ENCODE results near the gene AP1G1. TPM values are rescaled to one million over a fixed set of nuclear protein-coding genes. Genes with fewer than 3 reads are reported as not detected.

Gene AP1G1
- polyA plus RNA-seq, 2 of the 4 experiments (the other 2 are of a cell fraction), result 38.1 to 85.6 TPM

DNA sequence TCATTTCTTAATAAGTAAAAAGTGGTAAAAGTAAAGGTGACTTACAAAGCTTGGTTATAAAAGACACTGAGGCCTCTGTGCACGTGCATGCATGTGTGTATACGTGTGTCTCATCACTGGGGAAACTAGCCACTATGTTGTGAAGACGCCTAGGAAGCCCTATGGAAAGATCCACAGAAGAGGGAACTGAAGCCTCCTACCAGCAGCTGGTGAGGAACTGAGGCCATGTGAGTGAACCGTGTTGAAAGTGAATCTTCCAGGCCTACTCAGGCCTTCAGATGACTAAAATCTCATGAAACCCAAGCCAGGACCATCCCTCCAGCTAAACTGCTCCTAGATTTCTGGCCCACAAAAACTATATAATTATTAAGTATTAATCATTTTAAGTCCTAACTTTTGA is 107.8 kb downstream of the AP1G1 start:
- no peaks in the 10 kb centered on the region for H3K9me3 ChIP-seq
- TF ChIP-seq CHD4 (IDR thresholded peaks at IDR 0.05; ENCODE audit: borderline replicate concordance) (no peak), EP300 (IDR thresholded peaks at IDR 0.05) (no peak), EHMT2 (IDR thresholded peaks at IDR 0.05; ENCODE audit: low read depth) (no peak), POLR2AphosphoS2 (conservative IDR thresholded peaks at IDR 0.05; ENCODE audit: low read length) (no peak), RARB (CRISPR knock-in tag; IDR thresholded peaks at IDR 0.05) (no peak)
- POLR2A ChIA-PET, result no interaction called here
- no peak for ATAC-seq
- no peak for DNase-seq (ENCODE audit: low read depth in 1 of 2, low spot score in 1 of 2)
- WGBS (ENCODE audit: missing lambda C conversion rate), result 89% methylated on average over 4 of the region's 4 CpGs
- no peak overlapping the region for H3K4me3 ChIP-seq
- CTCF ChIA-PET, result no interaction called here
- no peak for FAIRE-seq
- H3K27ac ChIP-seq, result no peak overlapping the region
- no peak overlapping the region for H3K4me2 ChIP-seq
- no peaks in the 10 kb centered on the region for H3K4me1 ChIP-seq

DNA sequence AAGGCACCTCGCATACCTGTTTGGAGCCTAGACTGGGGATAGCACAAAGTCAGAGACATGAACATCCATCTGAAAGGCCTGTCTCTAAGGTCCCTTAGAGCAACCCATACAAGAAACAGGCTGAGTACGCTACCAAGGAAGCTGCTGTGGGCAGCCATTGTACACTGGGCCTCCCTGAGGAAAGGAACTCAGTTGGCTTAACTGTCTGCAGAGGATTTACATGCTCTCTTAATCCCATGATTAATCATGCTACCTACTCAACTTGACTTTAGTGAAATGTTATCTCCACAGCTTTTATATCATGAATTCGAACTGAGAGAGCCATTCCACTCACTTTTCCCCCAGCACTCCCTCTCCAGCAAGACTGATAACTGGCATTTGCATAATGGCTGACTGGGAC is 110.1 kb downstream of the AP1G1 start:
- CTCF ChIA-PET, result interaction anchor here (0.8 to 1.2 kb wide), 2 partner anchors 18 to 84 kb away, joined by 3 read pairs; no protein-coding TSS in a partner anchor

DNA sequence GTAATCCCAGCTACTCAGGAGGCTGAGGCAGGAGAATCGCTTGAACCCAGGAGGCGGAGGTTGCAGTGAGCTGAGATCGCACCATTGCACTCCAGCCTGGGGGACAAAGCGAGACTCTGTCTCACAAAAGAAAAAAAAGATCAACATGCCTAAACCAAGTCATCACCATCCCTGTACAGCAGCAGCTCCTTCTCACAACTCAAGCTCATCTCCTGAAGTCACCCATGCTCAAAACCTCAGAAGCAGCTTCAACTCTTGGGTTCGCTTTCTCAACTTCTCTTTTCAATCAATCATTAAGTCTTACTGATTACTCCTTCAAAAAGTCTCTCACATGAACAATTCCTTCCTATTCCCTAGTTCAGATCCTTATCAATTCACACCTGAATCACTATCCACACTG is 115.5 kb downstream of the AP1G1 start:
- no peak overlapping the region for H3K27ac ChIP-seq
- no peak overlapping the region for H3K4me3 ChIP-seq
- no peak overlapping the region for H3K4me2 ChIP-seq
- ATAC-seq (no peak), DNase-seq (ENCODE audit: low read depth in 1 of 2, low spot score in 1 of 2) (no peak), FAIRE-seq (no peak)
- 0 out of 3 replicates have a peak, but pooled peaks cover 1% of the 10 kb centered on the region for H3K4me1 ChIP-seq
- H3K9me3 ChIP-seq, result no peaks in the 10 kb centered on the region
- ChIA-PET POLR2A (no interaction called here), CTCF (no interaction called here)
- 96% methylated on average over 5 of the region's 5 CpGs for WGBS (ENCODE audit: missing lambda C conversion rate)
- no peak for TF ChIP-seq ZC3H11A (IDR thresholded peaks at IDR 0.05)
- TF ChIP-seq PHF8 (IDR thresholded peaks at IDR 0.05; ENCODE audit: borderline replicate concordance, low read depth), result no peak
- no peak for TF ChIP-seq POLR2A (IDR thresholded peaks at IDR 0.05; ENCODE audit: low read length)
- TF ChIP-seq HOXB5 (CRISPR knock-in tag; IDR thresholded peaks at IDR 0.05), result no peak
- TF ChIP-seq, protein P1, sequence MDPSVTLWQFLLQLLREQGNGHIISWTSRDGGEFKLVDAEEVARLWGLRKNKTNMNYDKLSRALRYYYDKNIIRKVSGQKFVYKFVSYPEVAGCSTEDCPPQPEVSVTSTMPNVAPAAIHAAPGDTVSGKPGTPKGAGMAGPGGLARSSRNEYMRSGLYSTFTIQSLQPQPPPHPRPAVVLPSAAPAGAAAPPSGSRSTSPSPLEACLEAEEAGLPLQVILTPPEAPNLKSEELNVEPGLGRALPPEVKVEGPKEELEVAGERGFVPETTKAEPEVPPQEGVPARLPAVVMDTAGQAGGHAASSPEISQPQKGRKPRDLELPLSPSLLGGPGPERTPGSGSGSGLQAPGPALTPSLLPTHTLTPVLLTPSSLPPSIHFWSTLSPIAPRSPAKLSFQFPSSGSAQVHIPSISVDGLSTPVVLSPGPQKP (IDR thresholded peaks at IDR 0.05; ENCODE audit: low read depth, low read length), result no peak
- TF ChIP-seq EP300 (IDR thresholded peaks at IDR 0.05), result no peak
- TF ChIP-seq, protein P2, sequence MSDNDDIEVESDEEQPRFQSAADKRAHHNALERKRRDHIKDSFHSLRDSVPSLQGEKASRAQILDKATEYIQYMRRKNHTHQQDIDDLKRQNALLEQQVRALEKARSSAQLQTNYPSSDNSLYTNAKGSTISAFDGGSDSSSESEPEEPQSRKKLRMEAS (IDR thresholded peaks at IDR 0.05), result no peak
- no peak for TF ChIP-seq CBX2 (IDR thresholded peaks at IDR 0.05; ENCODE audit: borderline replicate concordance, low read depth)
- TF ChIP-seq ZFP36 (IDR thresholded peaks at IDR 0.05; ENCODE audit: borderline replicate concordance, partially characterized antibody), result no peak
- no peak for TF ChIP-seq ESRRA (IDR thresholded peaks at IDR 0.05; ENCODE audit: borderline replicate concordance, low read length)
- TF ChIP-seq JUNB (IDR thresholded peaks at IDR 0.05), result no peak
- TF ChIP-seq GATA3 (IDR thresholded peaks at IDR 0.05; ENCODE audit: borderline replicate concordance), result no peak

More for the DNA sequence above, 110.1 kb downstream of the AP1G1 start:
- POLR2A ChIA-PET, result no interaction called here
- TF ChIP-seq RCOR1 (IDR thresholded peaks at IDR 0.05; ENCODE audit: low read depth, low read length) (no peak), HOXB13 (CRISPR knock-in tag; IDR thresholded peaks at IDR 0.05; ENCODE audit: low read depth) (no peak)
- Histone ChIP-seq H3K9me3 (no peaks in the 10 kb centered on the region), H3K4me3 (no peak overlapping the region), H3K27ac (no peak overlapping the region), H3K4me1 (no peaks in the 10 kb centered on the region), H3K4me2 (no peak overlapping the region)
- ATAC-seq (0 out of 6 replicates have a peak, but pooled peaks of 1 of the 2 experiments have one; percentile 34), DNase-seq (ENCODE audit: low read depth in 1 of 2, low spot score in 1 of 2) (no peak), FAIRE-seq (no peak)
- WGBS (ENCODE audit: missing lambda C conversion rate), result 93% methylated on average over 3 of the region's 3 CpGs

DNA sequence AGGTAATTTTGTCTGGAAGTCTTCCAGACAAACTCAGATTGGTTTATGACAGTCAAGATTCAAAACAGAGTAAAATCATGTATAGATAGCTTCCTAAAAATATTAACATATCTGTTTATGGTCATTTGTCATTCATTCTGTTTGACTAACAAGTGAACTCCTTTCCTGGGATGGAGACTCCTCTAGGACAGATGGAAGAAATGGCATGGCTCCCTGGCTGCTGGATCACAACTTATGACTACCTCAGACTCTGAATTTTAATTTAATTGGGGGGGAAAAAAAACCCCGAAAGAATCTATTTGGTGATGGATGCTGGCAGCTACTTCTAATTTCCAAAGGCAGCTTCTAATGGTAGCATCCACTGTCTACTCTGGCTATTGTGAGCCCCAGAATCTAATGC is 118.7 kb downstream of the AP1G1 start:
- ChIA-PET CTCF (interaction anchor here (1.1 kb wide), 1 partner anchor 9 kb away, joined by 3 read pairs; no protein-coding TSS in a partner anchor), POLR2A (interaction anchor here (1.3 kb wide), 1 partner anchor 33 kb away, joined by 3 read pairs; no protein-coding TSS in a partner anchor)
- H3K4me2 ChIP-seq, result no peak overlapping the region
- no peaks in the 10 kb centered on the region for H3K9me3 ChIP-seq
- no peak overlapping the region for H3K4me3 ChIP-seq
- no peak for FAIRE-seq
- ATAC-seq, result no peak
- TF ChIP-seq RNF2 (IDR thresholded peaks at IDR 0.05; ENCODE audit: borderline replicate concordance, low read depth) (no peak), JUNB (IDR thresholded peaks at IDR 0.05) (no peak), ZSCAN20 (CRISPR knock-in tag; IDR thresholded peaks at IDR 0.05) (no peak), EP300 (IDR thresholded peaks at IDR 0.05) (no peak), NPAS2 (CRISPR knock-in tag; IDR thresholded peaks at IDR 0.05; ENCODE audit: borderline replicate concordance) (no peak), HOXA7 (CRISPR knock-in tag; IDR thresholded peaks at IDR 0.05) (no peak), EHF (CRISPR knock-in tag; IDR thresholded peaks at IDR 0.05) (no peak), NFE2L2 (conservative IDR thresholded peaks at IDR 0.05; ENCODE audit: low read length) (no peak), FOSL2 (IDR thresholded peaks at IDR 0.05) (no peak), FOSL2 (CRISPR knock-in tag; IDR thresholded peaks at IDR 0.05) (no peak), ZC3H11A (IDR thresholded peaks at IDR 0.05) (no peak), TFCP2L1 (CRISPR knock-in tag; IDR thresholded peaks at IDR 0.05) (no peak)
- TF ChIP-seq, protein P1 (IDR thresholded peaks at IDR 0.05; ENCODE audit: low read depth, low read length), result no peak
- TF ChIP-seq, protein P3, sequence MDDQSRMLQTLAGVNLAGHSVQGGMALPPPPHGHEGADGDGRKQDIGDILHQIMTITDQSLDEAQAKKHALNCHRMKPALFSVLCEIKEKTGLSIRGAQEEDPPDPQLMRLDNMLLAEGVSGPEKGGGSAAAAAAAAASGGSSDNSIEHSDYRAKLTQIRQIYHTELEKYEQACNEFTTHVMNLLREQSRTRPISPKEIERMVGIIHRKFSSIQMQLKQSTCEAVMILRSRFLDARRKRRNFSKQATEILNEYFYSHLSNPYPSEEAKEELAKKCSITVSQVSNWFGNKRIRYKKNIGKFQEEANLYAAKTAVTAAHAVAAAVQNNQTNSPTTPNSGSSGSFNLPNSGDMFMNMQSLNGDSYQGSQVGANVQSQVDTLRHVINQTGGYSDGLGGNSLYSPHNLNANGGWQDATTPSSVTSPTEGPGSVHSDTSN (IDR thresholded peaks at IDR 0.05), result no peak
- TF ChIP-seq, protein P4, sequence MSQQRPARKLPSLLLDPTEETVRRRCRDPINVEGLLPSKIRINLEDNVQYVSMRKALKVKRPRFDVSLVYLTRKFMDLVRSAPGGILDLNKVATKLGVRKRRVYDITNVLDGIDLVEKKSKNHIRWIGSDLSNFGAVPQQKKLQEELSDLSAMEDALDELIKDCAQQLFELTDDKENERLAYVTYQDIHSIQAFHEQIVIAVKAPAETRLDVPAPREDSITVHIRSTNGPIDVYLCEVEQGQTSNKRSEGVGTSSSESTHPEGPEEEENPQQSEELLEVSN (IDR thresholded peaks at IDR 0.05; ENCODE audit: borderline replicate concordance, low read depth), result no peak
- TF ChIP-seq, protein P2 (IDR thresholded peaks at IDR 0.05), result no peak
- DNase-seq (ENCODE audit: low read depth in 1 of 2, low spot score in 1 of 2), result no peak
- 0 out of 3 replicates have a peak, but pooled peaks cover 5% of the 10 kb centered on the region for H3K4me1 ChIP-seq
- WGBS (ENCODE audit: missing lambda C conversion rate), result 0% methylated on average over 1 of the region's 1 CpG
- no peak overlapping the region for H3K27ac ChIP-seq
